ENCODE measurements around the gene ASCL4. TPM values are rescaled to one million over a fixed set of nuclear protein-coding genes. Genes with fewer than 3 reads are reported as not detected.
"Not testable (repeated sequence)": the region's sequence is repeated elsewhere in the genome, so short reads cannot be mapped to it uniquely, and the experiment has no call there.

ASCL4 gene, protein sequence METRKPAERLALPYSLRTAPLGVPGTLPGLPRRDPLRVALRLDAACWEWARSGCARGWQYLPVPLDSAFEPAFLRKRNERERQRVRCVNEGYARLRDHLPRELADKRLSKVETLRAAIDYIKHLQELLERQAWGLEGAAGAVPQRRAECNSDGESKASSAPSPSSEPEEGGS
- not detected in 2 replicates for total RNA-seq (2021)
- long read RNA-seq, result 0 reads

DNA sequence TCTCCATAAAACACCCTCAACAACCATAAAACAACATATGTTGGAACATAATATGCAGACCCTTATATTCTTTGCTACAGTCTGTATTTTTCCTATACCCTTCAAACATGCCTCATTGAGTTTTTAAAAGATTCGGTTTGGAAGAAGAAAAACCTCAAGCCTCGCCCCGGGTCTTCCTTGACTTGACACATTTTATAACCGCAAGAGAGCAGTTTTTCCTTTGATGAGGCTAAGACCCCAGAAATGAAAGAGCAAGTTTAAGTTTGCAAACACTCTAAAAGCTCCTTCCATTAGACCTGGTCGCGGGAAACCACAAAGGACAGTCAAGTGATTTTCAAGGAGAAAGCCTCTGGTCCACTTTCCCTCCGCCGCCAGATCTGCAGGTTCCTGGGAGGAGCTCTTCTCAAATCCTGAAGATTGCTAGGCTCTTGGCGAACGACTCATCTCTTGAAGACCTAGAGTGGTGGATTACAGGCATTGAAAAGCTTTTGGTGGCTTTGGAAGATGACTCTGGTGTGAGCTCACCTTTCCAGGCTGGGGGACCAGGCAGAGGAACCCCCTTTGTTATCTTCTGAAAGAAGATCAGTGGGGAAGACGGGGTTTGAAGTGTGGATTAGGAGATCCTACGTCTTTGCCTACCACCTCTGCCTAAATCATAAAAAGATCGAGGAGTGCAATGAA lies at the start of gene ASCL4:
Gene ASCL4 (plus strand): TSS at position 356 of the 681 bp plus-strand sequence. CDS start 515 bp downstream, outside the sequence.
- Histone ChIP-seq H4K20me1 (ENCODE audit: control insufficient read depth, insufficient read depth, insufficient read length) (no peaks in the 10 kb centered on the region), H4K5ac (ENCODE audit: insufficient read length, low read depth, low read length) (no peak within 1 kb of the TSS), H3K9me3 (ENCODE audit: control insufficient read depth, low read depth, low read length) (no peaks in the 10 kb centered on the region), H2BK20ac (ENCODE audit: low read depth, low read length, poor library complexity, severe bottlenecking) (no peak within 1 kb of the TSS), H3K14ac (ENCODE audit: insufficient read depth, low read length) (no peak within 1 kb of the TSS), H3K27ac (ENCODE audit: insufficient read length, low read depth, low read length) (no peak within 1 kb of the TSS), H4K8ac (replicated peaks; ENCODE audit: insufficient read length, low read depth, low read length) (no peak within 1 kb of the TSS), H3K18ac (ENCODE audit: insufficient read length, low read depth, low read length) (no peak within 1 kb of the TSS), H2AK5ac (ENCODE audit: insufficient read length, low read length) (no peak within 1 kb of the TSS), H2BK12ac (ENCODE audit: insufficient read length, low read depth, low read length) (no peak within 1 kb of the TSS), H3K4me1 (ENCODE audit: insufficient read depth, low read length) (no peaks in the 10 kb centered on the region), H3K4ac (ENCODE audit: low read depth, low read length) (no peak within 1 kb of the TSS), H3K23me2 (ENCODE audit: insufficient read length, low read depth, low read length, poor library complexity, severe bottlenecking) (peaks cover 9% of the 10 kb centered on the region), H3K27me3 (ENCODE audit: insufficient read depth, low read length) (peaks cover 30% of the 10 kb centered on the region), H3T11ph (ENCODE audit: low read length) (no peak within 1 kb of the TSS), H2BK15ac (ENCODE audit: low read depth, low read length) (no peak within 1 kb of the TSS), H3K23ac (ENCODE audit: insufficient read length, low read depth, low read length) (no peak within 1 kb of the TSS), H2BK120ac (ENCODE audit: low read depth, low read length, poor library complexity, severe bottlenecking) (no peak within 1 kb of the TSS), H2BK5ac (ENCODE audit: insufficient read length, low read length) (no peak within 1 kb of the TSS), H3K9ac (ENCODE audit: extremely low read depth, insufficient read length, low read length) (no peak within 1 kb of the TSS), H3K79me1 (ENCODE audit: insufficient read depth, low read depth, low read length, poor library complexity, severe bottlenecking) (no peaks in the 10 kb centered on the region), H2AFZ (ENCODE audit: low read length) (no peak within 1 kb of the TSS), H3K56ac (ENCODE audit: insufficient read length, low read depth, low read length) (no peak within 1 kb of the TSS), H3K79me2 (ENCODE audit: insufficient read depth, low read length) (no peaks in the 10 kb centered on the region), H4K91ac (ENCODE audit: insufficient read length, low read depth, low read length) (no peak within 1 kb of the TSS), H3K4me2 (ENCODE audit: insufficient read depth, insufficient read length, low read length) (peak within 1 kb of the TSS; percentile 53)
- H3K36me3 Mint-ChIP-seq (ENCODE audit: insufficient read depth in 1 of 3, low read depth in 3 of 3), result no peaks in the 10 kb centered on the region
- H3K9me3 Mint-ChIP-seq, result no peaks in the 10 kb centered on the region
- H3K27me3 Mint-ChIP-seq (ENCODE audit: low read depth), result peaks cover 95% of the 10 kb centered on the region
- no peak within 1 kb of the TSS for H3K27ac Mint-ChIP-seq
- no peak for DNase-seq
- WGBS (ENCODE audit: extremely low coverage, insufficient read length, low lambda C conversion rate), result no CpG with 5 or more reads among the region's 13 CpGs
- H3K4me1 Mint-ChIP-seq, result peaks cover 7 to 13% of the 10 kb centered on the region in 2 experiments
- H3K4me3 Mint-ChIP-seq, result peak within 1 kb of the TSS; percentile 41 to 76
- TF ChIP-seq, protein P1, sequence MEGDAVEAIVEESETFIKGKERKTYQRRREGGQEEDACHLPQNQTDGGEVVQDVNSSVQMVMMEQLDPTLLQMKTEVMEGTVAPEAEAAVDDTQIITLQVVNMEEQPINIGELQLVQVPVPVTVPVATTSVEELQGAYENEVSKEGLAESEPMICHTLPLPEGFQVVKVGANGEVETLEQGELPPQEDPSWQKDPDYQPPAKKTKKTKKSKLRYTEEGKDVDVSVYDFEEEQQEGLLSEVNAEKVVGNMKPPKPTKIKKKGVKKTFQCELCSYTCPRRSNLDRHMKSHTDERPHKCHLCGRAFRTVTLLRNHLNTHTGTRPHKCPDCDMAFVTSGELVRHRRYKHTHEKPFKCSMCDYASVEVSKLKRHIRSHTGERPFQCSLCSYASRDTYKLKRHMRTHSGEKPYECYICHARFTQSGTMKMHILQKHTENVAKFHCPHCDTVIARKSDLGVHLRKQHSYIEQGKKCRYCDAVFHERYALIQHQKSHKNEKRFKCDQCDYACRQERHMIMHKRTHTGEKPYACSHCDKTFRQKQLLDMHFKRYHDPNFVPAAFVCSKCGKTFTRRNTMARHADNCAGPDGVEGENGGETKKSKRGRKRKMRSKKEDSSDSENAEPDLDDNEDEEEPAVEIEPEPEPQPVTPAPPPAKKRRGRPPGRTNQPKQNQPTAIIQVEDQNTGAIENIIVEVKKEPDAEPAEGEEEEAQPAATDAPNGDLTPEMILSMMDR (conservative IDR thresholded peaks at IDR 0.05), result no peak

DNA sequence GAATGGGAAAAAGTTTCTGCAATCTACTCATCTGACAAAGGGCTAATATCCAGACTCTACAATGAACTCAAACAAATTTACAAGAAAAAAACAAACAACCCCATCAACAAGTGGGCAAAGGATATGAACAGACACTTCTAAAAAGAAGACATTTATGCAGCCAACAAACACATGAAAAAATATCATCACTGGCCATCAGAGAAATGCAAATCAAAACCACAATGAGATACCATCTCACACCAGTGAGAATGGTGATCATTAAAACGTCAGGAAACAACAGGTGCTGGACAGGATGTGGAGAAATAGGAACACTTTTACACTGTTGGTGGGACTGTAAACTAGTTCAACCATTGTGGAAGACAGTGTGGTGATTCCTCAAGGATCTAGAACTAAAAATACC lies 47.2 kb upstream of the ASCL4 start:
- H3K14ac ChIP-seq (ENCODE audit: insufficient read depth, low read length); H3K23me2 ChIP-seq (ENCODE audit: insufficient read length, low read depth, low read length, poor library complexity, severe bottlenecking); H3K4me3 Mint-ChIP-seq; H4K5ac ChIP-seq (ENCODE audit: insufficient read length, low read depth, low read length); H3K9me3 ChIP-seq (ENCODE audit: control insufficient read depth, low read depth, low read length); H4K91ac ChIP-seq (ENCODE audit: insufficient read length, low read depth, low read length); H4K20me1 ChIP-seq (ENCODE audit: control insufficient read depth, insufficient read depth, insufficient read length); H2AFZ ChIP-seq (ENCODE audit: low read length); H3K4me2 ChIP-seq (ENCODE audit: insufficient read depth, insufficient read length, low read length); H3K9ac ChIP-seq (ENCODE audit: extremely low read depth, insufficient read length, low read length); H2BK120ac ChIP-seq (ENCODE audit: low read depth, low read length, poor library complexity, severe bottlenecking); H3K79me2 ChIP-seq (ENCODE audit: insufficient read depth, low read length); H3K56ac ChIP-seq (ENCODE audit: insufficient read length, low read depth, low read length); H3K27ac ChIP-seq (ENCODE audit: insufficient read length, low read depth, low read length); H3K4me1 ChIP-seq (ENCODE audit: insufficient read depth, low read length); DNase-seq; H2BK5ac ChIP-seq (ENCODE audit: insufficient read length, low read length); H3K27ac Mint-ChIP-seq; H4K8ac ChIP-seq (replicated peaks; ENCODE audit: insufficient read length, low read depth, low read length); H2BK12ac ChIP-seq (ENCODE audit: insufficient read length, low read depth, low read length); H3K23ac ChIP-seq (ENCODE audit: insufficient read length, low read depth, low read length); H3K18ac ChIP-seq (ENCODE audit: insufficient read length, low read depth, low read length); H3T11ph ChIP-seq (ENCODE audit: low read length); H3K79me1 ChIP-seq (ENCODE audit: insufficient read depth, low read depth, low read length, poor library complexity, severe bottlenecking); H3K4ac ChIP-seq (ENCODE audit: low read depth, low read length); H2BK20ac ChIP-seq (ENCODE audit: low read depth, low read length, poor library complexity, severe bottlenecking); H2AK5ac ChIP-seq (ENCODE audit: insufficient read length, low read length); H3K4me1 Mint-ChIP-seq; H2BK15ac ChIP-seq (ENCODE audit: low read depth, low read length); H3K27me3 ChIP-seq (ENCODE audit: insufficient read depth, low read length); H3K27me3 Mint-ChIP-seq (ENCODE audit: low read depth): not testable (repeated sequence)
- Mint-ChIP-seq H3K36me3 (ENCODE audit: insufficient read depth in 1 of 3, low read depth in 3 of 3) (peaks cover 9 to 17% (median 9%) of the 10 kb centered on the region in 3 experiments; a peak in 6 of 7 replicates), H3K9me3 (peaks cover 0 to 10% of the 10 kb centered on the region in 2 experiments; a peak in 4 of 5 replicates)
- WGBS (ENCODE audit: extremely low coverage, insufficient read length, low lambda C conversion rate), result no CpG with 5 or more reads among the region's 1 CpG

Data from H9 (cell line).